NCI-H2107 treated with DMSO at 0.1 percent for 48 hours (cell line): ENCODE data around the gene EDEM3.
"Not testable (repeated sequence)": the region's sequence is repeated elsewhere in the genome, so short reads cannot be mapped to it uniquely, and the experiment has no call there.

ENCODE experiments used
- DNase-seq: peaks from one replicate; lab custom pipeline; 2025; ENCODE audit not compliant: unreplicated experiment; lab: John Stamatoyannopoulos, UW

EDEM3 gene

DNA sequence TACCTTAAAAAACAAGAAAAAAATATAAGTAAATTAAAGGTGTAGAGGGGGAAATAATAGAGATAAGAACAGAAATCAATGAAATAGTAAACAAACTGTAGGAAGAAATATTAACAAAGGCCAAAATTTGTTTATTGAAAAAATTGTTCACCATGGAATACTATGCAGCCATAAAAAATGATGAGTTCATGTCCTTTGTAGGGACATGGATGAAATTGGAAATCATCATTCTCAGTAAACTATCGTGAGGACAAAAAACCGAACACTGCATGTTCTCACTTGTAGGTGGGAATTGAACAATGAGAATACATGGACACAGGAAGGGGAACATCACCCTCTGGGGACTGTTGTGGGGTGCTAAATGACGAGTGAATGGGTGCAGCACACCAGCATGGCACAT, 75.2 kb downstream of the EDEM3 start:
- DNase-seq = not testable (repeated sequence)

DNA sequence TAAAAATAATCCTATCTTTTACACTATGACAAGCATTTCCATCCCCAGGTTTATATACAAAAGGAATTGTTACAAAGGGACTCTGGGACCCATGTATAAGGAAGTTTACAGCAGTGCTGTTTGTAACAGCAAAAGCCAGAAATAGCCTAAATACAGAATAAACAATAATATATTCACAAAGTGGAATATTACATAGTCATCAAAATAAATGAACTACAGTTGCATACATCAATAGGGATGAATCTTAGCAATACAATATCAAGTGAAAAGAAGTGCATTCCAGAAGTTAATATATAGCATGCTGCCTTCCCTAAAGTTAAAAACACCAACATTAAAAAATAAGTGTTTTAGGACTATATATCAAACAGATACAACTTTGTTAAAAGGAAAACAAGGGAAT, 77.3 kb downstream of the EDEM3 start:
- no peak for DNase-seq

DNA sequence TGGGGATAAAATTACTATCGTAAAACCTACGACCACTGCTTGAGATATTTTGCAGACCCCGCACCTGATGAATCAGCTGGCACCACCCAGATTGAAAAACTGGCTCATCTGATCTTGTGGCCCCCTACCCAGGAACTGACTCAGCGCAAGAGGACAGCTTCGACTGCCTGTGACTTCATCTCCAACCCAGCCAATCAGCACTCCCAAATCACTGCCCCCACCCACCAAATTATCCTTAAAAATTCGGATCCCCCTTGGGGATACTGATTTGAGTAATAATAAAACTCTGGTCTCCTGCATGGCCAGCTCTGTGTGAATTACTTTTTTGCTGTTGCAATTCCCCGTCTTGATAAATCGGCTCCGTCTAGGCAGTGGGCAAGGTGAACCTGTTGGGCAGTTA, 81.4 kb downstream of the EDEM3 start:
- DNase-seq = no peak

DNA sequence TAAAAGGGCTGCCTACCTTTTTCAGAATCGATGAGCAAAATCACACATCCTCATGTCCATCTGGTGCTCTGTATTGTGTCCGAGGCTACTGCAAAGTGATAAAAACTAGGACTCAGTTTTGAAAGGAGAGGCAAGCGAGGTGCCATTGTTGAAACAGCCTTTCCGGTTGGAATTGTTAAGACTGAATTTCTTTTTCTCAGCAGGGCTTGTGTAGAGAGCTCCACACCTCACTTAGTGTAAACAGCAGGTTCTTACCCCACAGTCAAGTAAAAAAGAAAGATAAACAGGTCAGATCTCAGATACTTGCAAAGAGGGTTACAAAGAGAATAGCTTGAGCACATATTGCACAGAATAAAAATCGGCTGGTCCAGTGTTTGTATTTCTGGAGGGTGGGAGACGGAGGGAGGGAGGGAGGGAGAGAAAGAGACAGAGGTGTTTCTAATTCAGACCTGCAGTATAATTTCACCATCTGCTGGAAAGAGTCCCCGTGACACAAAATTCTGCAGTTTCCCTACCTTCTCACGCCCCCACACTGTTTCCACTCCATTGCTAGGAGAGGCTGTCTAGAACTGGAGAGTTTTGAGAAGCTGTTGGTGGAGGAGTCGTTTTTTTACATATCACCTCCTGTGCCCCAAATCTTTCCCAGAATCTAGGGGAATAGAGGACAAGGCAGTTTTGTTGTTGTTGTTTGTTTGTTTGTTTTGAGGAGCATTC, 82.5 kb downstream of the EDEM3 start:
- no peak for DNase-seq

DNA sequence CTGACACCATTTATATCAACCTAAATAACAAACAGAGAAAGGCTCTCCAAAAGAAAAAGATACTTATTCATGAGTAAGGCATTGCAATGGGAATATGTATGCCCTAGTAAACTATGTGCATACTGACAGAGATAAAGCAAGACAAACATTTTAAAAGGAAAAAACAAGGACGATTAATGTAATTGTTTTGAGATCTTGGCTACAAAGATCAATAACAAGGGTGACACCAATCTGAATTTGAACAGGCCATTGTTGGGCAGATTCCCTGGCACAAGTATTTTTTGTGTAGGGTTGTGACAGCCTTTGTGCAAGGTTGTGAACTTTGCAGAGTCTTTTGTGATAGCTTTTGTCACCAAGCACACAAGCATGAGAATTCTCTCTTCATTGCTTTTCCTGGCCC, 85.3 kb downstream of the EDEM3 start:
- DNase-seq = no peak

DNA sequence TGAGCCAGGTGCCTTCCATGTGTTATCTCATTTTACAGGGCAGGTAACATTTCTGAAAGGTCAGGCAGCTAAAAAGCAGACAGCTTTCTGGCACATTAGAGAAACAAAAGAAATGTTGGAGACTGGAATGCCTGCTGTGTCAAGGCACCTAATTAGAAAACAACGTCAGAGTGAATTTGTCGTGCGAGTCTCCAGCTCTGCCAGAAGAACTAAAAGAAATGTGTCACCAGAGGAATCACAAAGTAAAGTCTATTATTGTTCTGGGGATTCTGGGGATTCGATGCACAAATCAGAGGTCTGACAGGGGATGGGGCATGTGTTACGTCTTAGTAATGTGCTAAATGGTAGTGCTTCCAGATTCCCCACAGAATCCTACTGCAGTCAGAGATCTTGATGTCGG, 89.3 kb downstream of the EDEM3 start:
- no peak for DNase-seq

DNA sequence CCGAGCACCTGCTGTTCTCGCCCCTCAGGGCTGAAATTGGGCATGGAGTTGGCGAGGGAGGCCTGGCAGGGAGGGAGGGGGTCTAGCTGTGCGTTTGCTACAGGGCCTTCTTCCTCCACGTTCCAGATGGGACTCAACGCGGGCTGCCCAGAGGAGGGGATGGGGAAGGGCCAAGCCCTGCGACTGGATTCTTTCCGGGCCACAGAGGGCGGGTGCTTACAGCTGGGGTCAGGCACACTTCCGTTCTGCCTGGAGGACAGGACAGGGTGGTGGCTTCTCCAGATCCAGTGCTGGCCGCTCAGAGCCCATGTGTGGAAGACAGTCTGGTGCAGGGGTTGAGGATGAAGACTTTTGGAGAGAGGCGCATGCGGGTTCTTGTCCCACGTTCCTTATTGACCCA, 90.0 kb downstream of the EDEM3 start:
- DNase-seq = no peak

DNA sequence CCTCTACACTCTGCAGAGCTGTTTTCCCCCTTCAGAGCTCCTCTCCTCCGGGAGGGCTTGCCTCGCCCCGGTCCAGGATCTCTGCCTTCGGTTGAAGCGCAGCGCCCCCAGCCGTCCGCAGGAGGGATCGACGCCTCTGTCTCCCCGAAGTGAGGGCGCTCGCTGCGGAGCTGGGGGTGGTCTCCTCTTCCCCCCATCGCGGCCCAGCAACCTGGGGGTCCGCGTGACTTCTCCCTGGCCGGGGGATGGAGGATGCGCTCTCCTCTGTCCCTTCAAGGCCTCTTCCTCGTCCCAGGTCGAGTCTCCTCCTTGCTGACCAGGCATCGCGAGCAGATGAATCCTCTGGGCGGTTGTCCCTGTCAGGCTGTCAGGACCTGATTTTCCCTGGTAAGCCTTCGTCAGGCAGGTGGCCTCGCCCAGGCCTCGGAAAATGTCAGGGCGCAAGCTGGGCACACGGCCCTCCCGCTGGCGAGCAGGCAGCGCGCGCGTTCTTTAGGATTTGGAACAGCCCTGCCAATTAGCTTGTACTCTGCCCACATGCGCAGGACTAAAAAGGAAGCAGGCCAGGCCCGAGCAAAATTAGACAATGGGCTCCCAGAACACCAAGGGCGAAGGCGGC, 90.5 kb downstream of the EDEM3 start:
- no peak for DNase-seq

DNA sequence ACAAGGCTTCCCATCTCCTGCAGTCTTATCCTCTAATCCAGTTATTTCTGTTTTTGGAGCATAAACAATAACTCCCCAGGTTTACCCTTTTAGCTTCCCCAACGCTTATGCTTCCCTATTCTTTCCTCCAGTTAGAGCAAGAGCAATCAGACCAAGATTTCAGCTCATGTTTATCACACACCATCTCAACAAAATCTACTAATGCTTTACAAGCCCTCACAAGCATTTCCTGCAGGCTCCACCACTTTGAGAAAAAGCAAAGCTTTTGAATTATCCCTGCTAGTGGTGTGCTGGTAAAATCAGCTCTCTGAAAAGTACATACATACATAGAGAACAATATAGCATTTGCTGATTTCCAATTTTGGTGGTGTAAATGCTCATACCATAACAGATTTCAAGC, 92.9 kb downstream of the EDEM3 start:
- DNase-seq = no peak

DNA sequence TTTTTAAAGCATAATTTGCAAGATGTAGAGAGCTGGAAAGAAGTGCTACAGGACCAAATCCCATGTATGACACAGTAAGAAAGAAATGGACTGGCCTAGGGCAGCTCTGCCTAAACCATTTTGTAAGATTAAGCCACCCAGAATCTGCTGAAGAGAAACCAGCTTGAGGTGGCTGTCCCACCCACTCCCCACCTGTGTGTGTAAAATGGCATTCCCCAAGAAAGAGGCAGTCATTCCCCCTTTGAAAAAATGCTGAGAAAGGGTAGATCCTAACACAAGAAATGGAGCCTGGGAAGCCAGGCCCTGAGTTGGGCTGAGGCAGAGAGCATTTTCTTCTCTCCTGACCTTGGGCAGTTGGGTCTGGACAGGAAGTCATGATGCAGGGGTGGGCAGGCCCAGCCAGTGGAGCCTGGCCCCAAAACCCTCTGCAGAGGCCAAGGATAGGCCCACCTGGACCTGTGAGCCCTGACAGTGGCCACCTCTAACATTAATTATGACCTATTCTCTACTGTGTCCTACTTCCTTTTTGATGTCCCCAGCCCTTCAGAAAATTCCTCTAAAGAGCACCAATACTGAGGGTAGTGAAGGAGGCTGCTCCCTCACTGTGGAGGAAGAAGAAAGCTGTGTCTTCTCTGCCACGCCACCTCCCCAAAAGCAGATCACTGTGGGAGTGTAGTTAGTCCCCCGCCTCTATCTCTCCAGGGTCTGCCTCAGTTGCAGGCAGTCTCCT, 94.0 kb downstream of the EDEM3 start:
- DNase-seq = no peak

DNA sequence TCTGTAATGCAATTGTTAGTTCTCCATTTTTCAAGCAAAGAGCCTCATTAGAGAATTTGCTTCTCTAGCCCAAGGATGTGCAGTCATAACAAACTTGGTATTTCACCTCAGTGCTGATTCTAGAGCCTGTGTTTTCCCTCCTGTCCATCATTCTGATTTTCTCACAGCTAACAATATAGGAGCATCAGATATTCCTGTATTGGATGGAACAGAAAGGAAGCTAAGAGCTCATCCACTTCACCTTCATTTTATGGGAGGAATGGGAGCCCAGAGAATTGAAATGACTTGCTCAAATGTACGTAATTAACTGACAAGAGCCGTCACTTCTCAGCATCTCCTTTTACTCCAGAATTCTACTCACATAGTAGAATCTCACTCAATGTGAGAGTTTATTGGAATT, 96.6 kb downstream of the EDEM3 start:
- DNase-seq = no peak

DNA sequence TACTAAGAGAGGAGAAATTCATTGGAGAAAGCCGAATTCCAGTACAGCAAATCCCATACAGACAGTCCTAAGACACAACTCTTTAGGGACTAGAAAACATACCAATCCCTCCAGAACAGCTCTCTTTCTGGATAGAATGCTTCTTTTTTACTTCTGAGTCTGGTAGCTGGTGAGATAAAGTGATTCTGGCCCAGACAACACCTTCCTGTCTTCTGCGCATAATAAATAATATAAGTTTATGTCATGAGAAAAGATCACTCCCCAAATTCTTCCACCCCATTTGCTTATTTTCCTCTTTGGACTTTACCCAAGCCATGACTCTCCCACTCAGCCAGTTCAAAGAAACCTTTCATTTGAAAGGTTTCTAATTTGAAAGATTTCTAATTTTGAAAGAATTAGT, 98.4 kb downstream of the EDEM3 start:
- DNase-seq = no peak

DNA sequence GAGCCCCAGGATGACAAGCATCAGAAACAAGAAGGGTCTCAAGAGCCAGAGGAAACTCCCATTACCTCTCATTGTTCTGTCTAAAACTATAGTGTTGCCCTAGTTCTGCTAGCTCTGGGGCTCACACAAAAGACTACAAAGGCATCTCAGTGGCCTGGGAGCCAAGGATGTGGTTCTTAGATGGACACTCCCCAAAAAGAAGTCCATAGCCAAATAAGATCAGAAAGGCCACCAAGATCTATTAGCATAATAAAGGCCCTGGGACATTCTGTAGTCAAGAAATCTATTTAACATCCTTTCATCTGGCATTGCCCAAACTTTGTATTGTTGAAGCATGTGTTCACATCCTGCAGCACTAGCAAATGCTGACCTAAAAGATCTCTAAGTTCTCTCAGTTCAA, 99.5 kb downstream of the EDEM3 start:
- DNase-seq = no peak

DNA sequence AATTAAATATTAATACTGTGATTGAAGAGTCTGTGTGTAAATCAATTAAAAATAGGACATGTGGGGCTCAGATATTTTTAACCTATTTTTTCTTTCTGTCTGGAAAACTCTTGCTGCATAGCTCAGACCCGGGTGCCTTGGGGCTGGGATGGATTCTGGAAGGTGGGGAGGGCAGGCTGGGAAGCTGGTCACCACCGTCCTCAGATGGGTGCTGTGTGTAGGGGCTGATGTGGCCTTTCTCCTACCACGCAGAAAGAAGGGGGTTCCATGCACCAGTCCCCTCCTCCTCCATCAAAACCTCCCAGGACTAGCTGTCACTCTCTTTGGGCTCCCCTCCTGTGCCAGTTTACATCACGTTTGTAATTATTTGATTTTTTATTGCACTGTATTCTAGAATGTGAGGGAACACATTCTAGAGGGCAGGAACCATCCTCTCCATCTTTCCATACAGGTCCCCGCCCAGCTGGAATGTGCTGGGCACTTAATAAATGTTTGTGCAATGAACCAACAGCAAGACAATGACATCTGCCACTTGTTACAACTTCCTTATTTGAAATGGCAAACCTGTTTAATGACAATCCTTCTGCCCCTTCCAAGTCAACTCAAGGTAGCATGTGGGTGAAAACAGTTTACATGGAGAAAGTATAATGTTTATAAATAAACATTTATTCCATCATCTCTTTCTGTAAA, 104.3 kb downstream of the EDEM3 start:
- no peak for DNase-seq

DNA sequence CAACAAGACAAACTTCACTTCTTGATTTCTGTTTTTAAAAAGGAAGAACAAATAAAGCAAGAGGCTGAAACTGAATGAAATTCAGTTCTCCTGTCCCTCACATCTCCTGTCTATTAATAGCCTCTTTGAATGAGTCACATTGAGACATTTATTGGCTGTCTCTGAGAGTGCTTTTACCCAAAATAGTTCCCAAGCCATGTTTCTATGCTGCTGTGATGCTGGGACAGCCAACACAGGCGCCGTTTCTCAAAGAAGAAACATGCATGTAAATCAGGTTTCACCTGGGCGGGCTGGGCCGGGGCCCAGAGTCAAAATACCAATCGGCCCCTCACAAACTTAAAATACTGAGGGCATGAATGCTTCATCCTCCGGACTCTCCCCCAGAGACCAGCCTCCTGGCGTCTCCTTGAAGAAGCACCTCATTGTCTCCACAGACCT, 105.2 kb downstream of the EDEM3 start:
- no peak for DNase-seq

DNA sequence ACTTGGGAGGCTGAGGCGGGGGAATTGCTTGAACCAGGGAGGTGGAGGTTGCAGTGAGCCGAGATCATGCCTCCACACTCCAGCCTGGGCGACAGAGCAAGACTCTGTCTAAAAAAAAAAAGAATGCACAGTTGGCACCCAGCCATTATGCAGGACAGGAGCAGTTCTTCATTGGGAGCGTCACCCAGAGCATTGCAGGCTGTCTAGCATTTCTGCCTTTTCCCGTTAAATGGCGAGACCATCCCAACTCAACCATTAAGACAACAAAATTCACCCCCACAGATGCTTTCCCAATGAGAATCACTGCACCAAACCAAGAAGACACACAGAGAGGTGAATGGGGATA, 105.8 kb downstream of the EDEM3 start:
- no peak for DNase-seq

DNA sequence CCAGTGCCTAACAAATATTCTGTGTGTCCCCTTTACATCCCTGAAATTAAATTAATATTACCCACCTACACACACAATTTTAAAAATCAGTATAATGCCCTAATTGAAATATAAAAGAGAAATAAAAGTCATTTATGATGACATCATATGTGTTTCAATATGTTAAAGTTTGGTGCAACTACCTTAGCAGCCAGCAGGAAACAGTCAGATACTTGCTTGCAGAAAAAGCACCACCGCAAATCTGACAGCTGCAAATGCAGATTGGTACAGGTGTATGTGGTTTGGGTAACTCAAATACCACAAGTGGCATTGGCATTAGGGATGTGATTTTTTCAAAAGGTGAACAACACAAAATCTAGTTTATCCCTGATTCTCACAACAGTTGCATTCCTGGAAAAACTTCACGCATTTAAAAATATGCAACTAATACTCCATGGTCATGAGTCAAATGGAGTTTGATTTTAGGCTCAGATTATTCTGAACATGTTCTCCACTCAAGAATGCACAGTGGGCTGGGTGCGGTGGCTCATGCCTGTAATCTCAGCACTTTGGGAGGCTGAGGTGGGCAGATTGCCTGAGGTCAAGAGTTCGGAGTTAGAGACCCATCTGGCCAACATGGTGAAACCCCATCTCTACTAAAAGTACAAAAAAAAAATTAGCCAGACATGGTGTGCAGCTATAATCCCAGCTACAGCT, 106.3 kb downstream of the EDEM3 start:
- no peak for DNase-seq

DNA sequence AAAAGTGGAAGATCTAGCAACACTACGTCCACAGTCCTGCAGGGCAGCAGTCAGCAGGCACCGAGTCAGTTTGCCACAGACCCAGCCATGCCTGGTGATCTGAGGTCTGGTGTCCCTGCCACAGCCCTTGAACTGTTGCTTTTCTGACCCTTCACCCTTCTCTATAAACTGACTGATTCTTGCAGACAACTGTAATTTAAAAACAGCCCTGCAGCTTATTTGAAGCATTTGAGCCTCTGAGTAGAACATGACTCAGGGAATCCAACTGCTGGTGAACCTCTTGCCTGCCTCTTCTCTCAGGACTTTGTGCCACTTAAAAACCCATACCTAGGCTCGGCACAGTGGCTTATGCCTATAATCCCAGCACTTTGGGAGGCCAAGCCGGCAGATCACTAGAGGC, 107.2 kb downstream of the EDEM3 start:
- no peak for DNase-seq

DNA sequence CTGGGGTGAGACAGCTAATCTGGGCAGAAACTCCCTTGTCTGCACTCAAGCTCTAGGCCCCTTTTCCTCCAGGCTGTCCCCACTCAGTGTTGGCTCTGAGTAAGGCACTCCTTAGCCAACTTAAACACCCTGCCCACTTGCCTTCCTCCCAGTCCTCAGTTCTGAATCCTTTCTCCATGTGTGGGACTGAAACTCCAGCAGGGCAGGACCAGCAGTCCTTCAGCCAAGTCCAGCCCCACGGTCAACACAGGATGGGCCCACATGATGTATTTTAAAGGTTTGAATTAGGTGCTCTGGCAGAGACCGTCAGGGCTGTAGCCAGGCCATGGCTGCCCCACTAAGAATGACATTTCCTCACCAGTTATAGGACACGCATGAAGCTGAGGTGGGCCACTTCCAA, 107.8 kb downstream of the EDEM3 start:
- DNase-seq = no peak

DNA sequence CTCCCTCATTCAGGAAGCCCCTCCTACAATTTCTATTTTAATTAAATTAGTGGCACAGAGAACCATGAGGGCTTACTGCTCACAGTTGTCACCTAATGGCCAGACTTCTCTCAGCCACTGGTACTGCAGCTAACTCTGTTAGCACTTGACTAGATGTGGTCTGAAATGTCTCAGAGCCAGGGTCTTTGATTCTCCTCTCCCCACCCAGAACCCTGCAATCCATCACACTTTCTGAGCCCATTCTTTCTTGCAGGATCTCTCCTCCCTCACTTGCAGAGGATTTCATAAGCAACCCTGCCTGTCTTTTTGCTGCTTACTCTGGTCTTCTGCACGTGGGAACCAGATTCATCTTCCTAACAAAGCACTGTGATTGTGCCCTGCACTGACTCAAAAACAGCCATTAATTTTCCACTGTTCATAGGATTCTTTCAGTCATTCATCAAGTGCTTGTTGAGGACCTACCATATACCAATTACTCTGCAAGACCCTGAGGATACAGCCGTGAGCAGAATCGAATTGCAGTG, 108.4 kb downstream of the EDEM3 start:
- no peak for DNase-seq

DNA sequence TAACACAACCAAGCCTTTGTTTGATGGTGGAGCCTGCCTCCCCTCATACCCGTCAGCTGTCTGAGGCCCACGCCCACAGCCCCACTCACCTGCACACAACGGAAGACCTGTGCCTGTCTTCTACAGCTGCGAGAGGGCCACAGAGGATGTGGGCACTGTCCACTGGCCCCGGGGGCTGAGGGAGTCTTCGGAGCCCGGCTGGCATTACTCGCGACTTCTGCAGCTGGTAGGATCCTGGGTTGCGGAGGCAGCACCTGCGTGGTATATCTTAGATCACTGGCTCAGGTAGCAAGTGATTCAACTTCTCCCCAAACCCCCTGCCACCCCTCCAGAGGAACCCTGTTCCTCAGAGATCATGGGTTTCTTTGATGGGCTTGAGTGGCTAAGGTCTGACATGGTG, 109.9 kb downstream of the EDEM3 start:
- DNase-seq = no peak
